HCT116 (cell line): Measurements from ENCODE around the gene SPRED3. TPM values are rescaled to one million over a fixed set of nuclear protein-coding genes. Genes with fewer than 3 reads are reported as not detected.

Source experiments
- ATAC-seq: fragments of 200-7000 bp; cut with Tn5 transposase; 2 replicates; pipeline ENCODE4 v1.9.1; 2020; ENCODE audit warnings: mild to moderate bottlenecking, moderate library complexity
- BruUV-seq: library from RNA; stranded (reverse); fragments of 400-500 nt; replicated peaks from 2 replicates; lab custom pipeline; 2021; lab: Mats Ljungman, UMichigan
- CTCF ChIA-PET: fragments of 300-600 bp; sonication (Branson Sonifier 250); formaldehyde crosslinking; loops from one replicate; lab custom pipeline; 2021; ENCODE audit warnings: antibody characterized with exemption; lab: Charles Lee
- POLR2A ChIA-PET: fragments of 300-600, 350-600 bp; sonication (Branson Sonifier 250); formaldehyde crosslinking; loops from one replicate; lab custom pipeline; 2021; ENCODE audit warnings: antibody characterized with exemption; lab: Charles Lee
- RAD21 ChIA-PET, 2 experiments: fragments of 300-600 bp; sonication (Branson Sonifier 250); formaldehyde crosslinking; loops; one replicate each; lab custom pipeline; 2023; ENCODE audit warnings: low total read pairs in 2 of 2; ENCODE audit not compliant: uncharacterized antibody in 2 of 2, unreplicated experiment in 2 of 2, low non-redundant PET in 1 of 2; lab: Charles Lee
- DNase-seq: peaks from one replicate; pipeline ENCODE4 v3.0.0-alpha.2; 2010; ENCODE audit warnings: low read depth, low spot score
- H2AFZ ChIP-seq: fragments of 200-600 bp; shearing (Covaris generic), sonication (generic); 2 replicates; pipeline ENCODE4 v1.6.1; 2017; ENCODE audit warnings: low read depth, mixed run types, mixed read lengths, antibody characterized with exemption, low read length; ENCODE audit not compliant: poor library complexity, severe bottlenecking
- H3K27ac ChIP-seq: 2 replicates; pipeline ENCODE4 v1.5.1; 2012; ENCODE audit warnings: low read depth, low read length
- H3K27me3 ChIP-seq: fragments of 200-600 bp; sonication (generic); 2 replicates; pipeline ENCODE4 v1.6.1; 2016; ENCODE audit warnings: mixed run types, low read length, mixed read lengths; ENCODE audit not compliant: insufficient read depth
- H3K36me3 ChIP-seq, 2 experiments: fragments of 200-500 bp in 1 of 2; fragments of 200-600 bp in 1 of 2; sonication (Bioruptor generic) in 1 of 2; sonication (generic) in 1 of 2; 2 replicates each; pipeline versions ENCODE4 v1.5.1 to v1.6.1; 2014 to 2016; ENCODE audit warnings: low read length in 2 of 2, inconsistent platforms in 1 of 2, mixed read lengths in 1 of 2, mixed run types in 1 of 2; ENCODE audit not compliant: insufficient read depth in 2 of 2, control insufficient read depth in 1 of 2
- H3K4me1 ChIP-seq, 2 experiments: fragments of 200-600 bp in 1 of 2; sonication (generic) in 1 of 2; 2 replicates each; pipeline versions ENCODE4 v1.5.1 to v1.6.1; 2012 to 2017; ENCODE audit warnings: low read length in 2 of 2, inconsistent platforms in 1 of 2, mild to moderate bottlenecking in 1 of 2, mixed read lengths in 1 of 2, mixed run types in 1 of 2, moderate library complexity in 1 of 2; ENCODE audit not compliant: insufficient read depth in 2 of 2, control insufficient read depth in 1 of 2
- H3K4me2 ChIP-seq: fragments of 200-600 bp; sonication (generic); 2 replicates; pipeline ENCODE4 v1.6.1; 2017; ENCODE audit warnings: mixed run types, low read length, mixed read lengths
- H3K4me3 ChIP-seq, 2 experiments: fragments of 200-600 bp in 1 of 2; sonication (generic) in 1 of 2; replicated peaks in 1 of 2; 2 replicates each; pipeline ENCODE4 v1.5.1; 2011 to 2016; ENCODE audit warnings: low read length in 2 of 2, control low read depth in 1 of 2, low read depth in 1 of 2, mild to moderate bottlenecking in 1 of 2, mixed read lengths in 1 of 2, mixed run types in 1 of 2
- H3K79me2 ChIP-seq: fragments of 200-600 bp; sonication (generic); 2 replicates; pipeline ENCODE4 v1.6.1; 2017; ENCODE audit warnings: mild to moderate bottlenecking, mixed run types, low read length, moderate library complexity, mixed read lengths; ENCODE audit not compliant: insufficient read depth
- H3K9ac ChIP-seq: fragments of 200-600 bp; sonication (generic); 2 replicates; pipeline ENCODE4 v1.6.1; 2016; ENCODE audit warnings: low read length, mixed read lengths
- H3K9me2 ChIP-seq: fragments of 200-600 bp; sonication (generic), shearing (Covaris generic); 2 replicates; pipeline ENCODE4 v1.6.1; 2017; ENCODE audit warnings: mixed run types, mild to moderate bottlenecking, moderate library complexity; ENCODE audit not compliant: insufficient read depth
- H3K9me3 ChIP-seq, 2 experiments: fragments of 200-500 bp in 1 of 2; fragments of 200-600 bp in 1 of 2; sonication (Bioruptor generic) in 1 of 2; sonication (generic) in 1 of 2; 2 replicates each; pipeline ENCODE4 v1.6.1; 2014 to 2017; ENCODE audit warnings: low read length in 2 of 2, mixed read lengths in 2 of 2, inconsistent platforms in 1 of 2, low read depth in 1 of 2, mild to moderate bottlenecking in 1 of 2, mixed run types in 1 of 2, moderate library complexity in 1 of 2; ENCODE audit not compliant: control insufficient read depth in 1 of 2, insufficient read depth in 1 of 2
- H4K20me1 ChIP-seq: fragments of 200-600 bp; sonication (generic), shearing (Covaris generic); 2 replicates; pipeline ENCODE4 v1.6.1; 2017; ENCODE audit warnings: mixed run types, mild to moderate bottlenecking, moderate library complexity; ENCODE audit not compliant: insufficient read depth
- EGR1 ChIP-seq: IDR thresholded peaks from 2 replicates; pipeline ENCODE4 v1.6.1; 2012; ENCODE audit warnings: low read depth
- EZH2 ChIP-seq: fragments of 200-600 bp; sonication (generic); IDR thresholded peaks from 2 replicates; pipeline ENCODE4 v1.6.1; 2017; ENCODE audit warnings: antibody characterized with exemption, mixed run types
- POLR2AphosphoS5 ChIP-seq: IDR thresholded peaks from 2 replicates; pipeline ENCODE4 v1.6.1; 2011; ENCODE audit warnings: mild to moderate bottlenecking, low read depth, low read length, moderate library complexity
- SP1 ChIP-seq: IDR thresholded peaks from 2 replicates; pipeline ENCODE4 v1.6.1; 2012; ENCODE audit warnings: low read depth
- intact Hi-C: fragments of 100-400 bp; cut with micrococcal nuclease; formaldehyde crosslinking; loops from 2 replicates; pipeline ENCODE4 v1.10.0; 2022
- total RNA-seq: library from RNA; stranded (reverse); gene quantifications from one replicate; pipeline ENCODE4 v1.2.1, GENCODE V29; 2021; ENCODE audit not compliant: unreplicated experiment

SPRED3 gene
- total RNA-seq, 1 experiment from 2014 or later: 3.4 TPM

DNA sequence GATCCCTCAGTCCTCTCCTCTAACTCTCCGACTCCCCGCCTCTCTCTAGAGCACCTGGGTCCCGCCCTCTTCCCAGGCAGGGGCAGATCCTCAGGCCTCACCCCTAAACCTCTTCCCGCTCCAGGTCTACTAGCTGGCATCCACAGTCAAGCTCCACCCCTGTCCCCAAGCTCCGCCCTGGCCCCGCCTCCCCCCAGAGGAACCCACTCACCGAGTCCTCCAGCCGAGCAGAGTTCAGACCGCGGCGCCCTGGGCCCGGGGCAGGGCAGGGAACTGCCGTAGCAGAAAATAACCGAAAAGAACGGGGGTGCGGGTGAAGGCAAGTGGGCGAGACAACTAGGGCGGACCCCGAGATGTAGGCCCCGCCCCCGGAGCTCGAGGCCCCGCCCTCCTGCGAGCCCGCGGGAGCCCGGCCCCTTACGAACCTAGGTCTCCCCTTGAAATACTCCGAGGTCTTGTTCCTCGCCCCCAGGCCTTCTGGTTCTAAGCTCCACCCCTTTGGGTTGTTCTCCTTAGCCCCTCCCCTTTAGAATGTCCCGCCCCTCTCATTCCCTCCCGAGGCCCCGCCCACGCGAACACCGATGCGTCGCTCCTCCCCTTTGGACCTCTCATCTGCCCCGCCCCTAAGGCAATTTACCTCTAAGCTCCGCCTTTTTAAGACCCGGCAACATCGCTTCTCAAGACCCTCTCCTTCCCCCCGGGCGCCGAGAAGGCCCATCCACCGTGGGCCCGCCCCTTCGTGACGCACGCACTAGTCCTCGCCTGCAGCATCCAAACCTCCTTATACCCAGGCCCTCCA, 748 bp upstream of the SPRED3 start, which contains the start of gene GGN:
Gene GGN, minus strand, starts transcription at position 485 of the 799 bp plus-strand sequence. CDS start 773 bp downstream, outside the sequence.
- H3K9ac ChIP-seq: peak within 1 kb of the TSS; percentile 58
- H3K9me2 ChIP-seq: no peaks in the 10 kb centered on the region
- peaks cover 5% of the 10 kb centered on the region; the same call in 1 of the 2 replicates for H3K79me2 ChIP-seq
- peak; percentile 75 for TF ChIP-seq EGR1
- peak; percentile 67 for TF ChIP-seq POLR2AphosphoS5
- peak; percentile 20; the same call in 1 of the 2 replicates for TF ChIP-seq SP1
- no peak for TF ChIP-seq EZH2
- intact Hi-C loops: no loop called here
- no peaks in the 10 kb centered on the region for H4K20me1 ChIP-seq
- no peaks in the 10 kb centered on the region for H3K9me3 ChIP-seq
- peaks cover 11 to 47% of the 10 kb centered on the region in 2 experiments for H3K4me1 ChIP-seq
- ATAC-seq (peak; percentile 82), DNase-seq (peak; percentile 88)
- peak within 1 kb of the TSS; percentile 64 to 68 for H3K4me3 ChIP-seq
- peak within 1 kb of the TSS; percentile 63 for H3K27ac ChIP-seq
- no peaks in the 10 kb centered on the region for H3K27me3 ChIP-seq
- H3K36me3 ChIP-seq: peaks cover 10% of the 10 kb centered on the region in 2 experiments; a peak in 2 of 4 replicates
- H2AFZ ChIP-seq: no peak within 1 kb of the TSS
- BruUV-seq: no TSS peak
- H3K4me2 ChIP-seq: peak within 1 kb of the TSS; percentile 93
- ChIA-PET CTCF (interaction anchor here (0.7 to 4.0 kb wide), 8 partner anchors 13 to 543 kb away, joined by 3 to 49 read pairs (median 5); partner anchors contain the start of genes CATSPERG, FAM98C, MRPS12 and PSMD8), POLR2A (interaction anchor here (0.5 to 2.3 kb wide), 12 partner anchors 12 to 1798 kb away, joined by 3 to 44 read pairs (median 5); partner anchors contain the start of genes C19orf33, CATSPERG, ECH1 and FAM98C), RAD21 (interaction anchor here (0.7 to 3.2 kb wide), 7 partner anchors 13 to 690 kb away, joined by 3 to 11 read pairs (median 4); partner anchors contain the start of genes FAM98C (in 2 of the 2), PSMD8 (in 2 of the 2) and SPINT2 (in 1 of the 2))
